Central memory CD8-positive, alpha-beta T cell (primary cell): ENCODE measurements around the gene LAMA3.

Experiments
- ATAC-seq: fragments of 150-1000 bp; cut with Tn5 transposase; replicated peaks from 2 replicates; pipeline ENCODE4 v1.10.0; 2022; ENCODE audit warnings: mild to moderate bottlenecking, moderate FRiP score, moderate number of reproducible peaks; ENCODE audit not compliant: poor library complexity, severe bottlenecking; ENCODE audit errors: extremely low read depth
- DNase-seq, 2 donors: peaks; one replicate each; pipeline ENCODE4 v3.0.0; 2021; ENCODE audit warnings: low spot score in 2 of 2
- H3K27ac Mint-ChIP-seq: one replicate; pipeline ENCODE4 v1.8.0; 2022; ENCODE audit warnings: low read depth, mild to moderate bottlenecking, moderate library complexity, mixed read lengths
- H3K27me3 Mint-ChIP-seq: one replicate; pipeline ENCODE4 v1.8.0; 2022; ENCODE audit warnings: mixed read lengths
- H3K36me3 Mint-ChIP-seq: one replicate; pipeline ENCODE4 v1.8.0; 2022; ENCODE audit warnings: mild to moderate bottlenecking, moderate library complexity, mixed read lengths; ENCODE audit not compliant: insufficient read depth
- H3K4me1 Mint-ChIP-seq: one replicate; pipeline ENCODE4 v1.8.0; 2022; ENCODE audit warnings: mixed read lengths
- H3K4me3 Mint-ChIP-seq: one replicate; pipeline ENCODE4 v1.8.0; 2022; ENCODE audit warnings: mild to moderate bottlenecking, moderate library complexity, mixed read lengths
- H3K9me3 Mint-ChIP-seq: one replicate; pipeline ENCODE4 v1.8.0; 2022; ENCODE audit warnings: mixed read lengths

LAMA3 gene

DNA sequence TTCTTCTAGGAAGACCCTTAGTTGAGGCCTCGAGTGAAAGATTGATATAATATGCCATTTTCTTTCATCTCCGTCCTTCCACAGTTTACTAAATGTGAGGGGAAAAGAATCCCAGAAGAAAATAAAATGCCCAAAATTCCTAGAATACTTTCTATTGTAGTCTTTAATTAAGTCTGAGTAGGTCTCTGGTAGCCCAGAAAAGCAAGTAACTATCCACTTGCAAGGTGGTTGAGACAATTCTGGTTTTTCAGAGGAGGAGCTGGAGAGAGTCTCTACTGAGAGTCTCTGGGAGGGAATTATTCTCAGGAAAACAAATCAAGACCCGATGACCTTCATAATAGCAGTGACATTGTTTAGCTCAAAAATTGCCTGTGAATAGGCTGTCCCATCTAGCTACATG lies 261.4 kb downstream of the LAMA3 start:
- Mint-ChIP-seq H3K27ac (no peak overlapping the region), H3K36me3 (no peaks in the 10 kb centered on the region), H3K27me3 (no peaks in the 10 kb centered on the region), H3K4me1 (no peaks in the 10 kb centered on the region), H3K4me3 (no peak overlapping the region), H3K9me3 (no peaks in the 10 kb centered on the region)
- ATAC-seq (no peak), DNase-seq (no peak)

DNA sequence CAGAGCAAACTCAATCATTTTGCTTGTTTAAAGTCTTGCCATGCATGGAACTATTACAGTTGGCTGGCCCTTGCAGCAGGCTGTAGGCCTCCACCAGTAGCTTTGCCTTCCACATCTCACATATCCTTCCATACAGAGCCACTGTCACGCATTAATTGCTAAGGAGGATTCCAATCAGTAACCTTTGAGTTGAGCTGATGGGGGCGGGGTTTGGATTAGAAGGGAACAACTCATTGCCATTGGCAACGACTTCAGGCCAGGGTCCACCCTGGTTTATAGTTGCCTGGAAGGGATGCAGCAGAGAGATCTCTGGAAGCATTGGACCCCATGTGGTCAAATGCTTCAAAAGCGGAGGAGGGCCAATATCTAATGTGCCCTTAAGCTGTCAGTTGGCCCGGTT lies 262.0 kb downstream of the LAMA3 start:
- Mint-ChIP-seq H3K4me1 (no peaks in the 10 kb centered on the region), H3K9me3 (no peaks in the 10 kb centered on the region), H3K27ac (no peak overlapping the region), H3K27me3 (no peaks in the 10 kb centered on the region), H3K4me3 (no peak overlapping the region), H3K36me3 (no peaks in the 10 kb centered on the region)
- no peak for DNase-seq
- no peak for ATAC-seq

DNA sequence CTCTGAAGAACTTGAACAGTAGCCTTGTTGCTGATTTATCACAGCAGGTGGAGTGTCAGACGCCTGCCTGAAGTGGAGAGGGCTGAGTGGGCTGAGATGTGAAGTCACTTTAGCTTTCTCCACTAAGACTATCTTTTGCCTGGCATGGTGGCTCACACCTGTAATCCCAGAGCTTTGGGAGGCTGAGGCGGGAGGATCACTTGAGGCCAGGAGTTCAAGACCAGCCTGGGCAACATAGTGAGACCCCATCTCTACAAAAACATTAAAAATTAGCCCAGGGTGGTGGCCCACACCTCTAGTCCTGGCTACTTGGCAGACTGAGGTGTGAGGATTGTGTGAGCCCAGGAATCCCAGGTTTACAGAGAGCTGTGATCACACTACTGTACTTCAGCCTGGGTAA lies 264.7 kb downstream of the LAMA3 start:
- Mint-ChIP-seq H3K27ac (no peak overlapping the region), H3K4me1 (no peaks in the 10 kb centered on the region)

DNA sequence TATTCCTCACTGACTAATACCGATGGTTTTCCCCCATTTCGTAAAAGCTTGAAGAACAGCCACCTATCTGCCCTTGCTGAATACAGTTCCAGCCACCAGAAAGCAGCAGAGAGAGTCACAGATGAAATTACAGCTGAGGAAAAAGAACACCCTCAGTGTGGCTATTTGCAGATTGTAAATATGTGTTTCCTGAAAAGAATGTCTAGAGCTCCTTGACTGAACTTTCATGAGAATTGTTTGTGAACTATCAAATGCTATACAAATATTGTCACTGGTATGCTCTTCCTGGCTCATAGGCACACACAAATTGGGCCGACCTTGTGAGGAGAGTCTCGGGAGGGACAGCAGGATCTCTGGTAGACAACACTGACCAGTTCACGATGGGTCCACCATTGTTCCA lies 267.2 kb downstream of the LAMA3 start:
- H3K4me1 Mint-ChIP-seq, result no peaks in the 10 kb centered on the region
- H3K27me3 Mint-ChIP-seq, result no peaks in the 10 kb centered on the region
- no peak for DNase-seq
- ATAC-seq, result no peak
- H3K4me3 Mint-ChIP-seq, result no peak overlapping the region
- no peaks in the 10 kb centered on the region for H3K9me3 Mint-ChIP-seq
- H3K27ac Mint-ChIP-seq, result no peak overlapping the region
- peaks cover 2% of the 10 kb centered on the region for H3K36me3 Mint-ChIP-seq

More for the DNA sequence above, 264.7 kb downstream of the LAMA3 start:
- DNase-seq (no peak), ATAC-seq (no peak)
- Mint-ChIP-seq H3K27me3 (no peaks in the 10 kb centered on the region), H3K36me3 (no peaks in the 10 kb centered on the region), H3K9me3 (no peaks in the 10 kb centered on the region), H3K4me3 (no peak overlapping the region)

DNA sequence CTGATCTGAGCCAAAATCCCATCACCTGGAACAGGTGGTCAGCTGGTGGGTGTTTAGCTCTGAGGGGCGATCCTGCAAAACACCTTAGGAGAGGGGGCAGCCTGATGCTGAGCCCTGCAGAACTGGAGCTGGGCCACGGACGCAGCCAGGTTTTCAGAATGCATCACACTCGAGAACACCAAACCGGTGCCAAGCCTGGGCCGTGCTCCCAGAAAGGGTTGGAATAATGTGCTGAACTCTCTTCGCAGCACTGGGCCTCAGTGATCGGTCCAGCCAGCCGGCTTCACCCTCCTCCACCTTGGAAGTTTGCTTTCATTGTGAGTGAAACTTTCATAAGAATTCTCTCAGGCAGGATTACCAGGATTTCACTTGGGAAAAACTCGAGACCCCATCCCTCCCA lies 268.8 kb downstream of the LAMA3 start:
- ATAC-seq (no peak), DNase-seq (no peak)
- Mint-ChIP-seq H3K4me1 (no peaks in the 10 kb centered on the region), H3K36me3 (peaks cover 2% of the 10 kb centered on the region), H3K4me3 (no peak overlapping the region), H3K9me3 (no peaks in the 10 kb centered on the region), H3K27me3 (no peaks in the 10 kb centered on the region), H3K27ac (no peak overlapping the region)

DNA sequence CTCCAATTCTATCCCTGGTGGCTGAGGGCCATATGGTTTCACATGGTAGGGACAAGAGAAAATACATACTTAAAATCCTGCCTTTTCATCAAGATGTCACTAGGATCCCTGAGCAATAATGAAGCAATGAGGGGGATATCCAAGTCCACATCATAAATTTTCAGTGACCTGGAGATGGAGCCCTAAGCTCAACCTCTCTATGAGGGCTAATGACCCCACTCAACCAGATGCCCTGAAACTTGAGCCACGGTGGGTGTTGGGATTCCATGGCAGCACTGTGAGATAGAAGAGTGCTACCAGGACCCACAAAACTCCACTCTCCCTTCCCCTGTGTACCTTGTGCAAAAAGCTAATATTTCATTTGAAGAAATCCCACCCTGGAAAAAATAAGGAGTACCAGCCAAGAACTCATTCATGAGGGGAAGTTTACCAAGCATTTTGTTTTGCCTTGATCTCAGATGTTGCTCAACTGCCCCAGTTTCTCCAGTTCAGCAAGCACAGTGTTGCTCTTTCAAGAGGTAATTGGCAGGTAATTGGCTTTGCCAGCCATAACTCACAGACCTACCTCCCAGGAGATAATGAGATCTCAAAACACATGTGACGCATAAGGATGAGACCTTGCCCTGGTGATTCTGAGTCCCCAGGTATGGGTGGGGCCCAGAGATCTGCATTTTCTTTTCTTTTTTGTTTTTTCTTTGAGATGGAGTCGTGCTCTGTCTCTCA lies 274.4 kb downstream of the LAMA3 start:
- peak overlapping the region; percentile 77 for H3K27ac Mint-ChIP-seq
- no peak for DNase-seq
- H3K4me3 Mint-ChIP-seq, result peak overlapping the region; percentile 50

DNA sequence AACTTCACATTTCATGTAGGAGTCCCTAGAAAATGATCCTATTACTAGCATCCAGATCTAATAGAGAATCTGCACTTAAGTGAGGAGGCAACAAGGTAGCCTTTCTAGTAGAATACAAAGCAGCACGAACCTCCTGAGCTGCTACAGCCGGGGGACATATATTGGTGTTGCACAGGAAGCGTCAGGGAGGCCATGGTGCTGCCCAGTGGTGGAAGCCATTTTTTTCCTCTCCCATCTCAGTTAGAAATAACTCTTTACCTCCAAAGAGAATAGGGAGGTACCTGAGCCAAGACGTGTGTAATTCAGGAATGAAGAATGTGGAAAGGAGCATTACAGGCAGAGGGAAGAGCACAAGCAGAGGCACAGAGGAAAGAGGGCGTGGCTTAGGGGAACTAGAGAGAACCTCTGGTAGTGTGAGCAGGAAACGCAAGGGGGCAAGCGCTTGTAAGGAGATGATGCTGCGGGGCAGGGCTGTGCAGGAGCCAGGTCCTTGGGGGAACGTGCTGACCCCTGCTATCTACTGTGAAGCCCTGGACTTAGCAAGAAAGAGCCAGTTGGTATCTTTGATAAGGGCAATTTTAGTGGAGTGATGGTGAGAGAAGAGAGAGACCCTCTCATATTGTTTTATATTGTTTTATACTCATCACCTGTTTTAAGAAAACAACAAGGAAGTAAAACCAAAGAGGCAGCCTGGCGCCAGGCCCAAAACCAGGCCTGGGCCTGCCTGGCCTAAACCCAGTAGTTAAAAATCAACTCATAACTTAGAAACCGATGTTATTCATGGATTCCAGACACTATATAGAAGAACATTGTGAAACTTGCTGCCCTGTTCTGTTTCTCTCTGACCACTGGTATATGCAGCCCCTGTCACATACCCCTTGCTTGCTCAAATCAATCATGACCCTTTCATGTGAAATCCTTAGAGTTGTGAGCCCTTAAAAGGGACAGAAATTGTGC lies 275.3 kb downstream of the LAMA3 start:
- no peaks in the 10 kb centered on the region for H3K27me3 Mint-ChIP-seq
- H3K9me3 Mint-ChIP-seq, result no peaks in the 10 kb centered on the region
- DNase-seq (peak; percentile 23 to 53), ATAC-seq (peak; percentile 75)
- H3K27ac Mint-ChIP-seq, result peak overlapping the region; percentile 77
- H3K36me3 Mint-ChIP-seq, result peaks cover 4% of the 10 kb centered on the region
- H3K4me1 Mint-ChIP-seq, result peaks cover 51% of the 10 kb centered on the region
- peak overlapping the region; percentile 50 for H3K4me3 Mint-ChIP-seq

More for the DNA sequence above, 274.4 kb downstream of the LAMA3 start:
- no peak for ATAC-seq
- Mint-ChIP-seq H3K36me3 (peaks cover 4% of the 10 kb centered on the region), H3K4me1 (peaks cover 42% of the 10 kb centered on the region), H3K27me3 (no peaks in the 10 kb centered on the region), H3K9me3 (no peaks in the 10 kb centered on the region)

DNA sequence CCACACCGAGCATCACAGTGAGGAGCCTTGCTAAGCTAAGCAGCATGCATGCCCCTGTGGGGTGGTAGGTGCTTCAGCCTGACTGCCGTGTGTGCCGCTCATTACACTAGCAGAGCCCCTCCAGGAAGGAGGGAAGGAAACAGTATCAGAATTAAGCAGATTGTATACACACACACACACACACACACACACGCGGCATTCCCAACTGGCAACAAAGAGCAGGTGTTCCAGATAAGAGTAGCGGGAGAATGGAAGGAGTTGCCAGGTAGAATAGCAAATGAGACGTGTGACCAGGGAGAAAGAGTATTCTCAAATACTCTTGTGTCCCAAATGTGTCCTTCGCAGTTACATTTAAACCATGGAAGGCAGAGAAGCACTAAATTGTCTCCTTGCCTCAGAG lies 277.7 kb downstream of the LAMA3 start:
- Mint-ChIP-seq H3K4me1 (peaks cover 68% of the 10 kb centered on the region), H3K27ac (peak overlapping the region; percentile 22), H3K4me3 (peak overlapping the region; percentile 46), H3K27me3 (no peaks in the 10 kb centered on the region), H3K9me3 (no peaks in the 10 kb centered on the region), H3K36me3 (peaks cover 4% of the 10 kb centered on the region)
- no peak for ATAC-seq
- no peak for DNase-seq

DNA sequence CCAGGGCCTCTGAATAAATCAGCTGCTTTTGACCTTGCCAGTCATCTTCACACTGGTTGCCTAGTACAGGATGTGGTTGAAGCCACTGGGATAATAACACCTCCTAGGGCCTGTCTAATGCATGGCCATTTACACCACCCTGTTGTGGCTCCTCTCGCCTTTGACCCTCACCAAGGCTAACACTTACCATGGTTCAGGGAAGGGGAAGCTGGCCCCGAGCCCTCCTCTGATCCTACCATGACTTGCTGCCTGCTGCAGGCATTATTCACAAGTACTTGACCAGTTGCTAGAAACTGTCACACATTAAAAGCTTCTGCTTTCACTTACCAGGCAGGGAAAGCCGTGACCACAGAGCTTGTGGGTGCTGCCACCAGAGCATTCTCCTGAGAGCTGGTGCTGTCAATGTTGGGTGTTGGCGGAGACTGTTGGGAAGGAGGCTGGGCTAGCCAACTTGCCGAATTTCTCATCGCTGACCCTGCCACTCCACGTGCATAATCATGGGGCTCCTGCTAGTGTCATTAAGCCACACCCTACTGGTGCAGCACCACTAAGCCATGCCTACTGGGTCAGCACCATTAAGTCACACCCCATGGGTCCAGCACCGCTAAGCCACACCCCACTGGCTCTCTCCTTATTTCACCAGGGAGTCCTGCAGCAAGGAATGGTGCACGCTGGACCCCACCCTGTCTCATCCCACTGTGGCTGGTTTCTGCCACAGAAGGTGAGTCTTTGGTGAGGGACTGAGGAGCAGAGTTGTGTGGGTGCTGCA lies 278.3 kb downstream of the LAMA3 start:
- peak in 1 of 2 donors; percentile 47 for DNase-seq
- Mint-ChIP-seq H3K9me3 (no peaks in the 10 kb centered on the region), H3K4me1 (peaks cover 74% of the 10 kb centered on the region), H3K4me3 (peak overlapping the region; percentile 46), H3K27ac (peak overlapping the region; percentile 22), H3K27me3 (no peaks in the 10 kb centered on the region), H3K36me3 (peaks cover 6% of the 10 kb centered on the region)
- peak; percentile 46 for ATAC-seq

DNA sequence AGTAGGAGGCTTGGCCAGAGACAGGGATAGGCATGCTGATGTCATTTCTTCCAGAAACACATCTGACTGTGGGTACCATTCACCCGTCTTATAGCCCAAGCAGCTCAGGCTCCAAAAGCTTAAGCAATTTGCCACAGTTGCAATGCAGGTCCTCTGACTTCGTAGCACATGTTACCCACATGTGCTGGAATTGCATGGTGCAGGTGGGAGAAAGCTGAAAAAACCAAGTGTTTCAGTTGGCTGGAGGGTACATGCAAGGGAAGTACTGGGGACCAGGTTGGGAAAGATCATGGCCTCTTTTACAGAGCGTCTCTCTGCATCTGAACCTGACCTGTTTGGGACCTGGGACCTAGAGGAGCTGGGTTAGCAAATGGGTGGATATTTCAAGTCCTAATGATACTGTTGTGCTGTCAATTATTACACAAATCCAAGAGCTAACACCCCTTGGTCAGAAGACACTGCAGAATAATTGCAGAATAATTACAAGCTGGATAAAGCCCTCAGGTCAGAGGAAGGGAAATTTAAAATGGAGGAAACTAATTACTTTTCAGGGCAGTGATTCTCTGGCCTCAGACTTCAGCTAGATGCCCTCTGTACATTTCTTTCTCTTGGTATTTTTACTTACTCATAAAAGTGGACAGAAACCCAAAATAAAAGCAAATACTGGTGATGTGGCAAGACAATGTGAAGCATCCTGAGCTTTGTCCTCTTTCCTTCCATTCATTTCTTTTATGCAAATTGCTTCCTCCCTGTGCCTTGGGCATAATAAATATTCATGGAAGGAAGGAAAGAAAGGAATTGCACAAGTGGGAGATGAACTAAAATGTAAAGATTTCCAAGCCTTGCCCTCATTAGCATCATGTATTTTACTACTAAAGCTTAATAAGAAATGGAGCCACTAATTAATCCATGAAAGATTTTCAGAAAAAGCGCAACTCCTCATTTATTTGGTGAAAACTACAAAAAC lies 279.7 kb downstream of the LAMA3 start:
- H3K9me3 Mint-ChIP-seq, result no peaks in the 10 kb centered on the region
- ATAC-seq (no peak), DNase-seq (no peak)
- peaks cover 6% of the 10 kb centered on the region for H3K36me3 Mint-ChIP-seq
- no peaks in the 10 kb centered on the region for H3K27me3 Mint-ChIP-seq
- H3K27ac Mint-ChIP-seq, result no peak overlapping the region
- H3K4me3 Mint-ChIP-seq, result no peak overlapping the region
- peaks cover 81% of the 10 kb centered on the region for H3K4me1 Mint-ChIP-seq

DNA sequence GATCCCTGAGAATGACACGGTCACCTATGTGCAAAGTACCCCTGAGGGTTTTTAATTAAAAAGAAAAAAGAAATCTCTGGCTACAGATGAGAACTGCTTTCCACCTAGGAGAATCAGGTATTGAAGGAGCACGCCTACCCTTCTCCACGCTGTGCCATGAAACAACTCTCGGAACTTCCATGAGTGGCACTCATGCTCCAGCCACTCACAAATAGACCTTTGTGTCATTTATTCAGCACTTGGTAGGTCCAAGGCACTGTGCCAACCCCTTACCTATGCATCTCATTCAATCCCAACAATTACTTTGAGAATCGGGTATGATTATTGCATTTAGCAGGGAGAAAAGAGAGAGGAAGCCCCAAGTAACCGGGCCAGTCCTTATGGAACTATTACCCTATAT lies 280.4 kb downstream of the LAMA3 start:
- Mint-ChIP-seq H3K36me3 (peaks cover 7% of the 10 kb centered on the region), H3K27me3 (no peaks in the 10 kb centered on the region), H3K9me3 (no peaks in the 10 kb centered on the region), H3K4me3 (no peak overlapping the region), H3K4me1 (peaks cover 81% of the 10 kb centered on the region), H3K27ac (peak overlapping the region; percentile 94)
- no peak for DNase-seq
- ATAC-seq, result no peak
